ENCODE measurements around the gene ORMDL2.

DNA sequence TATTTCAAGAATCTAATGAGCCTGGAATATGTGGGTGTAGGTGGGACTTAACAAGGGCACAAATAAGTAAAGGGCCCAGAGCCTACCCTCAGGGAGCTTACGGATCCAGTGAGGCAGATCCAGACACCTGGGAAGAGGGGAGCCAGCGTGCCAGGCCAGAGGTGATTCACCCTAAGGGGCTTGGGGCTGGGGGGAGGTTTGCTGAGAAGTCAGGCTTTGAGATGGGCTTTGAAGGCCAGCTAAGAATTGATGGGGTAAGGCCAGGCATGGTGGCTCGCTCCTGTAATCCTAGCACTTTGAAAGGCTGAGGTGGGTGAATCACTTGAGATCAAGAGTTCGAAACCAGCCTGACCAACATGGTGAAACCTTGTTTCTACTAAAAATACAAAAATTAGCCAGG, 25.6 kb downstream of the ORMDL2 start:
- no peak for TF ChIP-seq POLR2A (IDR thresholded peaks at IDR 0.05)
- TF ChIP-seq, protein P1, sequence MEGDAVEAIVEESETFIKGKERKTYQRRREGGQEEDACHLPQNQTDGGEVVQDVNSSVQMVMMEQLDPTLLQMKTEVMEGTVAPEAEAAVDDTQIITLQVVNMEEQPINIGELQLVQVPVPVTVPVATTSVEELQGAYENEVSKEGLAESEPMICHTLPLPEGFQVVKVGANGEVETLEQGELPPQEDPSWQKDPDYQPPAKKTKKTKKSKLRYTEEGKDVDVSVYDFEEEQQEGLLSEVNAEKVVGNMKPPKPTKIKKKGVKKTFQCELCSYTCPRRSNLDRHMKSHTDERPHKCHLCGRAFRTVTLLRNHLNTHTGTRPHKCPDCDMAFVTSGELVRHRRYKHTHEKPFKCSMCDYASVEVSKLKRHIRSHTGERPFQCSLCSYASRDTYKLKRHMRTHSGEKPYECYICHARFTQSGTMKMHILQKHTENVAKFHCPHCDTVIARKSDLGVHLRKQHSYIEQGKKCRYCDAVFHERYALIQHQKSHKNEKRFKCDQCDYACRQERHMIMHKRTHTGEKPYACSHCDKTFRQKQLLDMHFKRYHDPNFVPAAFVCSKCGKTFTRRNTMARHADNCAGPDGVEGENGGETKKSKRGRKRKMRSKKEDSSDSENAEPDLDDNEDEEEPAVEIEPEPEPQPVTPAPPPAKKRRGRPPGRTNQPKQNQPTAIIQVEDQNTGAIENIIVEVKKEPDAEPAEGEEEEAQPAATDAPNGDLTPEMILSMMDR (IDR thresholded peaks at IDR 0.05): no peak
- TF ChIP-seq POLR2AphosphoS5 (IDR thresholded peaks at IDR 0.05): no peak
- no peak for TF ChIP-seq EP300 (IDR thresholded peaks at IDR 0.05)

Measured in gastroesophageal sphincter (tissue), 3 donors.